ENCODE measurements around the gene CRIP2.

Gene CRIP2

GRCh38 chr14:105496831-105497591 lies 22.4 kb downstream of the CRIP2 start:
- Mint-ChIP-seq H3K27me3 (no peaks in the 10 kb centered on the region), H3K4me1 (no peaks in the 10 kb centered on the region), H3K4me3 (no peak overlapping the region), H3K27ac (no peak overlapping the region), H3K36me3 (no peaks in the 10 kb centered on the region), H3K9me3 (no peaks in the 10 kb centered on the region)
- peak in 1 of 2 donors; percentile 20 for DNase-seq (ENCODE audit: low spot score in 2 of 2)
- ATAC-seq (ENCODE audit: low read depth): no peak

GRCh38 chr14:105497671-105498429 lies 23.2 kb downstream of the CRIP2 start:
- ATAC-seq (ENCODE audit: low read depth) (no peak), DNase-seq (ENCODE audit: low spot score in 2 of 2) (no peak)
- Mint-ChIP-seq H3K4me3 (no peak overlapping the region), H3K27me3 (peaks cover 4% of the 10 kb centered on the region), H3K4me1 (no peaks in the 10 kb centered on the region), H3K36me3 (no peaks in the 10 kb centered on the region), H3K9me3 (no peaks in the 10 kb centered on the region), H3K27ac (peak overlapping the region; percentile 79)

GRCh38 chr14:105498430-105499255 lies 24.0 kb downstream of the CRIP2 start:
- Mint-ChIP-seq H3K9me3 (no peaks in the 10 kb centered on the region), H3K27me3 (peaks cover 5% of the 10 kb centered on the region), H3K27ac (peak overlapping the region; percentile 79), H3K36me3 (no peaks in the 10 kb centered on the region), H3K4me3 (no peak overlapping the region), H3K4me1 (no peaks in the 10 kb centered on the region)
- no peak for DNase-seq (ENCODE audit: low spot score in 2 of 2)
- ATAC-seq (ENCODE audit: low read depth): no peak

GRCh38 chr14:105499256-105500035 lies 24.8 kb downstream of the CRIP2 start:
- no peak for DNase-seq (ENCODE audit: low spot score in 2 of 2)
- Mint-ChIP-seq H3K27me3 (peaks cover 5% of the 10 kb centered on the region), H3K36me3 (no peaks in the 10 kb centered on the region), H3K4me3 (no peak overlapping the region), H3K9me3 (no peaks in the 10 kb centered on the region), H3K4me1 (no peaks in the 10 kb centered on the region), H3K27ac (peak overlapping the region; percentile 79)
- ATAC-seq (ENCODE audit: low read depth): peak; percentile 4

DNA sequence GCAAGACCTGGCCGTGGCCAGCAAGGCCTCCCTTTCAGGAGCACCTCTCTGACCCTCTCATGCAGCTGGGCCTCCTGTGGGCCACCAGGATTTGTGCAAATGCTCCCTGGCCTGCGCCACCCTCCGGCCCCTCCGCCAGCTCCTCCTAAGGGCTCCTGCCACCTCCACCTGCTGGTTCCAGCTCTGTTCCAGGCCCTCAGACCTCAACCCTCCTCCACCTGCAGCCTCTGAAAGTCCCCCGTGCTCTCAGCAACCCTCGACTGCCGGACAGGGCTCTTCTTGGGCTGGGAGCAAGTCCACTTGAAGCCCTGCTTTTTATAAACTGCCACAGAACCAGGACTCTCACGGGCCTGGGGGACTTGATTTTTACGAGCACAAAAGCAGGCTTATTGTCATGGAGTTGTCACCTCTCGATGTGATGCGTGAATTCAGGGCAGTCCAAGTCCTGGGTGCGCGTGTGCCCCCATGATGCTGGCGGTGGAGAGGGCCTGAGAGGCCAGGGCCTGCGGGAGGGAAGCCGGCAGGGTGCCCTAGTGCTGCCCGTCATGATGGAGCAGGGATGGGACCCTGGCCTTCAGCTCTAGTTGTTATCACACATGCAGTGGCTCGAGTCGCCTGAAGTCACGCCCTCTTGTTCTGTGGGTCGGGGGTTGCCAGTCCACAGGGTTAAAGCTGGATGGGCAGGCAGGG lies 25.6 kb downstream of the CRIP2 start:
- H3K27me3 Mint-ChIP-seq: peaks cover 5% of the 10 kb centered on the region
- ATAC-seq (ENCODE audit: low read depth): no peak
- H3K4me1 Mint-ChIP-seq: no peaks in the 10 kb centered on the region
- no peaks in the 10 kb centered on the region for H3K9me3 Mint-ChIP-seq
- no peak for DNase-seq (ENCODE audit: low spot score in 2 of 2)
- H3K4me3 Mint-ChIP-seq: no peak overlapping the region
- H3K27ac Mint-ChIP-seq: peak overlapping the region; percentile 46
- no peaks in the 10 kb centered on the region for H3K36me3 Mint-ChIP-seq

DNA sequence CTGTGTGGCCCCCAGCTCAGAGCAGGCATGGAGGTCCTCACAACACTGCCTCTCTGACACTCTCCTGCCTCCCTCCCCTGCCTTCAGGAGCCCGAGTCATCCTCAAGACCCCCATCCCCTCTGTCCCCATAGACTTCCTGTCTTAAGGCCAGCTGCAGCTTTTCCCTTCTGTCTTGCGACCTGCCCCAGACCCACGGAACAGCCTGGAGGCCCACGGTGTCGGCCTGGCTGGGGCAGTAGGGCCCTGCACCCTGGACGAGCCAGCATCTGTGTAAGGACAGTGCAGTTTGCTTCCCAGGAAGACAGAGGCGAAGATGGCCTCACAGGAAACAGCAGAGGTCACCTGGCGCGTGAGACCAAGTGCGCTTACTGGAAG lies 26.1 kb downstream of the CRIP2 start:
- H3K27ac Mint-ChIP-seq: peak overlapping the region; percentile 46
- ATAC-seq (ENCODE audit: low read depth): no peak
- H3K9me3 Mint-ChIP-seq: no peaks in the 10 kb centered on the region

GRCh38 chr14:105501504-105502291 lies 27.1 kb downstream of the CRIP2 start:
- Mint-ChIP-seq H3K4me1 (no peaks in the 10 kb centered on the region), H3K27ac (peak overlapping the region; percentile 46), H3K9me3 (no peaks in the 10 kb centered on the region), H3K27me3 (peaks cover 5% of the 10 kb centered on the region), H3K36me3 (no peaks in the 10 kb centered on the region), H3K4me3 (no peak overlapping the region)
- ATAC-seq (ENCODE audit: low read depth) (no peak), DNase-seq (ENCODE audit: low spot score in 2 of 2) (no peak)

More for the DNA sequence above, 26.1 kb downstream of the CRIP2 start:
- Mint-ChIP-seq H3K36me3 (no peaks in the 10 kb centered on the region), H3K27me3 (peaks cover 5% of the 10 kb centered on the region), H3K4me1 (no peaks in the 10 kb centered on the region), H3K4me3 (no peak overlapping the region)
- no peak for DNase-seq (ENCODE audit: low spot score in 2 of 2)

- H3K36me3 Mint-ChIP-seq: no peaks in the 10 kb centered on the region
- H3K4me1 Mint-ChIP-seq: no peaks in the 10 kb centered on the region
- H3K9me3 Mint-ChIP-seq: no peaks in the 10 kb centered on the region
- peaks cover 7% of the 10 kb centered on the region for H3K27me3 Mint-ChIP-seq
- ATAC-seq (ENCODE audit: low read depth): no peak
- DNase-seq (ENCODE audit: low spot score in 2 of 2): no peak
- H3K27ac Mint-ChIP-seq: peak overlapping the region; percentile 73
- peak overlapping the region; percentile 25 for H3K4me3 Mint-ChIP-seq
These were observed 28.1 kb downstream of the CRIP2 start for GRCh38 chr14:105502446-105503295.

DNA sequence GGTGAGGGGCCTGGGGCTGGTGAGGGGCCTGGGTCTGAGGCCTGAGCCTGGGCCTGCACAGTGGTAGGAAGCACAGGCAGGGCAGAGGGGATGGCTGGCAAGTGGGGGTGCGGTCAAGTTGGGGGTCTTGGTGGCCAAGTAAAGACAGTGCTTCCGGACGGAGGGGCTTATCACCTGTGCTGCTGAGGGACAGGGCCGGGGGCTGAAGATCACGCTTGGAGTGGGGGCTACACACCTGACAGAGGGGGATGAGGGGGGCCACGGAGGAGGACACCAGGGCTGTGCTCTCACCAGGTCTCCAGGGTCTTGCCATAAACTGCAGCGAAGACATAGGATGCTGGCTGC lies 28.6 kb downstream of the CRIP2 start:
- H3K36me3 Mint-ChIP-seq: no peaks in the 10 kb centered on the region
- H3K27me3 Mint-ChIP-seq: peaks cover 10% of the 10 kb centered on the region
- DNase-seq (ENCODE audit: low spot score in 2 of 2): no peak
- H3K27ac Mint-ChIP-seq: peak overlapping the region; percentile 73
- no peak overlapping the region for H3K4me3 Mint-ChIP-seq
- no peaks in the 10 kb centered on the region for H3K9me3 Mint-ChIP-seq
- no peak for ATAC-seq (ENCODE audit: low read depth)
- H3K4me1 Mint-ChIP-seq: peaks cover 3% of the 10 kb centered on the region

DNA sequence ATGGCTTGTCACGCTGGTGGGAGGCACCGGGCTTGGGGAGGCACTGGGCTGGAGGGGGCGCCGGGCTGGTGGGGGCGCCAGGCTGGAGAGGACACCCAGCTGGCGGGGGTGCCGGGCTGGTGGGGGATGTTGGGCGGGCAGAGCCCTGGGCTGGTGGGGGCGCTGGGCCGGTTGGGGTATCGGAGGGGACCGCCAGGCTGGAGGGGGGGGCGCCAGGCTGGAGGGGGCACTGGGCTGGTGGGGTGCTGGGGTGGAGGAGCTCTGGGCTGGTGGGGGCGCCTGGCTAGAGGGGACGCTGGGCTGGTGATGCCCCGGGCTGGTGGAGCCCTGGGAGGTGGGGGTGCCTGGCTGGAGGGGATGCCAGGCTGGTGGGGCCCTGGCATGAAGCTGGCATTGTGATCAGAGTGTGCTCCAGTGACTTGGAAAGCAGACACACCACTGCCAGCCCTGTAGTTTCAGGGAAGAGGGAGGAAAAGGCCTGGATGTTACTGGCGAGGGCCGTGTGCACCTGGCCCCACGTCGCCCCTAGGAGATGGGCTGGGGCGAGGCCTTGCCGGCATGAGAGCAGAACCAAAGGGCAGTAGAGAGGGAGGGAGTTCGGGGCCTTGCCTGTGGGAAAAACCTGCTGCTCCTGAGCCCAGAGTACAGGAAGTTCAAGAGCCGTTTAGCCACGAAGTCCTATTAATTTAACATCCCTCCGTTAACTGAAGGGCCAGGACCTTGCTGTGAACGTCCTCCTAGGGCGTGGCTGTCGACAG lies 29.5 kb downstream of the CRIP2 start:
- Mint-ChIP-seq H3K4me1 (peaks cover 3% of the 10 kb centered on the region), H3K9me3 (no peaks in the 10 kb centered on the region), H3K27ac (no peak overlapping the region), H3K4me3 (no peak overlapping the region), H3K27me3 (peaks cover 15% of the 10 kb centered on the region), H3K36me3 (peaks cover 2% of the 10 kb centered on the region)
- DNase-seq (ENCODE audit: low spot score in 2 of 2) (no peak), ATAC-seq (ENCODE audit: low read depth) (no peak)

DNA sequence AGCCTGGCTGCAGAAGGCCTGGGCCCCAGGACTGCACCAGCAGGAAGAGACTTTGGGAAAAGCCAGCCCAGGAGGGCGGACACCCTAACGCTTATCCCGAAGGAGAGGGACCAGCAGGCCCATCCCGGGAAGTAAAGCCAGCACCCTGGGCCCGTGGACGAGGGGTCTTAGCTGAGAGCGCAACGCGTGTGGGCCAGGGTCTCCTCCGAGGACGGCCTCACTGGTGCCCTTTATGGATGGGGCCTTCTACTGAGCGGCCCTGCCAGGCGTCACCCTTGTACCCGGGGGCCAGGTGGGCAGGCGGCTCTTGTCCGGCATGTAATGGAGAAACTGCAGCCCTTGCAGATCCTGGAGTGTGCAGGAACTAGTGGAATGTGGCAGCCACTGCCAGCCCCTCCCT lies 30.5 kb downstream of the CRIP2 start:
- Mint-ChIP-seq H3K27me3 (peaks cover 15% of the 10 kb centered on the region), H3K4me1 (peaks cover 3% of the 10 kb centered on the region), H3K9me3 (no peaks in the 10 kb centered on the region), H3K4me3 (no peak overlapping the region), H3K27ac (no peak overlapping the region), H3K36me3 (peaks cover 2% of the 10 kb centered on the region)
- no peak for ATAC-seq (ENCODE audit: low read depth)
- no peak for DNase-seq (ENCODE audit: low spot score in 2 of 2)
